Choroid plexus epithelial cell (primary cell): ENCODE measurements around the gene TMEM145.
"Not testable (repeated sequence)": the region's sequence is repeated elsewhere in the genome, so short reads cannot be mapped to it uniquely, and the experiment has no call there.

ENCODE experiments used
- DNase-seq: peaks from one replicate; pipeline ENCODE4 v3.0.0-alpha.2; 2010; ENCODE audit warnings: low read depth
- H3K4me3 ChIP-seq: 2 replicates; pipeline ENCODE4 v1.5.1; 2011; ENCODE audit warnings: low read depth, mild to moderate bottlenecking, control low read depth, low read length, moderate library complexity
- CTCF ChIP-seq: conservative IDR thresholded peaks from 2 replicates; pipeline ENCODE4 v1.5.1; 2011; ENCODE audit warnings: low read depth, mild to moderate bottlenecking, control low read depth, inconsistent platforms, low read length, moderate library complexity

TMEM145 gene

GRCh38 chr19:42328854-42329253 lies 15.7 kb downstream of the TMEM145 start:
- no peak for DNase-seq
- H3K4me3 ChIP-seq = no peak overlapping the region
- no peak for TF ChIP-seq CTCF

DNA sequence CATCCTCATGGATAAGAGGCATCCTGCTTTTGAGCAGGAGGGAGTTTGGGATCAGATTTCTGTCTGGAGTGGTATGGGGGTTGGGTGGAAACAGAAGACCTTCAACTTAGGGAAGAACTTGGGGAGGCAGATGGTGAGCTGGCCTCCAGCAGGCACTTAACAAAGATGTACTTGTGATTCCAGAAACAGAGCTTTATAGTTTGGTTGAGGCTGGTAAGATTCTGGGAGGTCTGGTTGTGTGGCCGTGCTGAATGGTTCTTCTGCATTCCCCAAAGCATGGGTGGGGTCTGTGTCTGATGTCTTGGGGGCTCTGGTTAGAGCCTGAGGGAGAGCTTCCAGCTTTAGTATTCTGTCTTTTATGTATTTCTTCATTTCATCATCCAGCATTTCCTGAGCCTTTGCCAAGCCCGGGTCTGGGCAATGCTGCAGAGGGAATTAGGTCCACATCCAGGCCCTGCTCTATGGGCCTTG lies 17.2 kb downstream of the TMEM145 start:
- H3K4me3 ChIP-seq = no peak overlapping the region
- DNase-seq = no peak
- TF ChIP-seq CTCF = no peak

DNA sequence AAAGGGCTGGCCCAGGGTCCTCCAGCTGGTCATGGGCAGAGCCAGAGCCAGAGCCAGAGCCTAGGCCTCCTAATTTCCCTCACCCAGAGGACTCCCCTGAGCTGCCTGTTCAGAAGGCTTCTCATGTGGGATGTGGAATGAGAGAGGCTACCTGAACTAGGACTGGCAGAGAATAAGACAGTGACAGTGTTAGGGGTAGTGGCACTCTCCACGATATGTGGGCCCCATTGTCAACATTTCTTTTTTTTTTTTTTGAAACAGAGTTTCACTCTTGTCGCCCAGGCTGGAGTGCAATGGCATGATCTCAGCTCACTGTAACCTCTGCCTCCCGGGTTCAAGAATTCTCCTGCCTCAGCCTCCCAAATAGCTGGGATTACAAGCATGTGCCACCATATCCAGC lies 18.2 kb downstream of the TMEM145 start:
- not testable (repeated sequence) for H3K4me3 ChIP-seq, DNase-seq

- no peak for TF ChIP-seq CTCF
- no peak overlapping the region for H3K4me3 ChIP-seq
- DNase-seq = no peak
These were observed 18.9 kb downstream of the TMEM145 start for GRCh38 chr19:42332059-42332458.

GRCh38 chr19:42333018-42333417 lies 19.9 kb downstream of the TMEM145 start:
- TF ChIP-seq CTCF = no peak
- DNase-seq = no peak
- no peak overlapping the region for H3K4me3 ChIP-seq

DNA sequence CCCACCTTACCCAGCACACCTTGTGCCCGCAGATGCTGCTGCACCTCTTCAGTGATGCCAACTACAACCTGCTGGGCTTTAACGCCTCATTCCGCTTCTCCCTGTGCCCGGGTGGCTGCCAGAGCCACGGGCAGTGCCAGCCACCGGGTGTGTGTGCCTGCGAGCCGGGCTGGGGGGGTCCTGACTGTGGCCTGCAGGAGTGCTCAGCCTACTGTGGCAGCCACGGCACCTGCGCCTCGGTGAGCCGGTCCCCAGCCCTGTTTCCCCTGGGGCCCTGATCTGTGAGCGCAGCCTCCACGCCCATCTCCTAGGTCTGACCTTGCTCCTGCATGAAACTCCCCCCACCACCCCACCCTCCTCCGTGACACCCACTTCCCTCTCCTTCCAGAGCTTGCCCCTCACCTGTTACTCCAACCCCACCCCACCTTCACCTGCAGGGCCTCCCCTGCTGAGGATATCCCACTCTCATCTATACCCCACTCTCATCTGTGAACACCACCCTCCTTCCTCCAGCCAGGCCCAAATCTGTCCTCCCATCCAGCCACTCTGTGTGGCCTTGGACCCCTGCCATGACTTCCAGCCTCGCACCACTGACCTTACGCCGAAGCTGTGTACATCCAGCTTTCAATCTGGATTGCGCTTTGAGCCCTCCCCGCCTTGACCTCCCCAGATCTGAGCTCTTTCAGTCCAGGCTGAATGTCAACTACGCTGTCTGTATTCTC lies 21.0 kb downstream of the TMEM145 start:
- no peak overlapping the region for H3K4me3 ChIP-seq
- TF ChIP-seq CTCF = no peak
- DNase-seq = no peak

GRCh38 chr19:42334697-42335373 lies 21.7 kb downstream of the TMEM145 start:
- TF ChIP-seq CTCF = no peak

More at GRCh38 chr19:42334697-42335373, 21.7 kb downstream of the TMEM145 start:
- no peak overlapping the region for H3K4me3 ChIP-seq
- no peak for DNase-seq
